Epithelial cell of esophagus (primary cell): ENCODE results near the gene CNTD1.
"Not testable (repeated sequence)": the region's sequence is repeated elsewhere in the genome, so short reads cannot be mapped to it uniquely, and the experiment has no call there.

Experiments
- DNase-seq: peaks from one replicate; pipeline ENCODE4 v3.0.0; 2010; ENCODE audit warnings: low read depth
- H3K4me3 ChIP-seq: 2 replicates; pipeline ENCODE4 v1.5.1; 2011; ENCODE audit warnings: mild to moderate bottlenecking, low read length, control low read depth
- TF ChIP-seq, protein P1 (sequence below): IDR thresholded peaks from 2 replicates; pipeline ENCODE4 v1.5.1; 2011; ENCODE audit warnings: low read depth, mild to moderate bottlenecking, low read length, control low read depth, inconsistent platforms; ENCODE audit not compliant: insufficient read depth; ENCODE audit errors: missing control alignments

CNTD1 gene

DNA sequence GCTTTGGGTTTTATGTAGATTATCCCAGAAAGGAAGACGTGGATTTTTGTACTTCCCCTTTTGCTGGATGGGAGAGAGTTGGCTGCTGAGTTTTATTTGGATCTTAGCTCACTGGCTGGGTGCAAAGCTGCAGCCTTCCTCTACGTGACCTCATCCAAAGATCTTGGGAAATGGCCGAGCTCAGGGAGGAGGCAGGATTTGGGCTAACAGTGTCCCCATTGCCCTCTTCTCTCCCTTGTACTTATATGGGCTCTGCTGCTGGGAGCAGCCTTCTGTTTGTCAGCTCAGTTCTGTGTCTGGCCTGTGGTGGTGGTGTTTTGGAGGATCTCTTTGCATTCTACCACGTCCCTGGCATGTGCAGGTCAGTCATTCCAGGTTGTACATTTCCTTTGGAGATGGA lies 54.3 kb downstream of the CNTD1 start:
- no peak for DNase-seq
- no peak overlapping the region for H3K4me3 ChIP-seq
- TF ChIP-seq, protein P1, sequence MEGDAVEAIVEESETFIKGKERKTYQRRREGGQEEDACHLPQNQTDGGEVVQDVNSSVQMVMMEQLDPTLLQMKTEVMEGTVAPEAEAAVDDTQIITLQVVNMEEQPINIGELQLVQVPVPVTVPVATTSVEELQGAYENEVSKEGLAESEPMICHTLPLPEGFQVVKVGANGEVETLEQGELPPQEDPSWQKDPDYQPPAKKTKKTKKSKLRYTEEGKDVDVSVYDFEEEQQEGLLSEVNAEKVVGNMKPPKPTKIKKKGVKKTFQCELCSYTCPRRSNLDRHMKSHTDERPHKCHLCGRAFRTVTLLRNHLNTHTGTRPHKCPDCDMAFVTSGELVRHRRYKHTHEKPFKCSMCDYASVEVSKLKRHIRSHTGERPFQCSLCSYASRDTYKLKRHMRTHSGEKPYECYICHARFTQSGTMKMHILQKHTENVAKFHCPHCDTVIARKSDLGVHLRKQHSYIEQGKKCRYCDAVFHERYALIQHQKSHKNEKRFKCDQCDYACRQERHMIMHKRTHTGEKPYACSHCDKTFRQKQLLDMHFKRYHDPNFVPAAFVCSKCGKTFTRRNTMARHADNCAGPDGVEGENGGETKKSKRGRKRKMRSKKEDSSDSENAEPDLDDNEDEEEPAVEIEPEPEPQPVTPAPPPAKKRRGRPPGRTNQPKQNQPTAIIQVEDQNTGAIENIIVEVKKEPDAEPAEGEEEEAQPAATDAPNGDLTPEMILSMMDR, result no peak

DNA sequence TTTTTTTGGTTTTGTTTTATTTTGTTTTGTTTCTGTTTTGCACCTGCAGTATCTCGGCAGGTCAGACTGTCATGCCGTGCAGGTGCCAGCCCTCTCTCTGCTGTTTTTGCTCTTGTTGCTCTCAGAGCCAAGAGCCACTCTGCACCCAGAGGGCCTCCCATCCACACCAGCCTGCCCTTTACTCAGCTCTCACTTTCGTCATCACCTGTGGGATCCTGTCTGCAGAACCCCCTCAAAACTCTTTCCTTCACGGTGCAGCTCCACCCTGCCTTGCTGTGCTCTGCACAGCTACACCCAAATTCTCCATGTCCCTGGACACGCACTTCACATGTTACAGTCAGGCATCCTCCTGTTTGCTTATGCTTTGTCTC lies 54.9 kb downstream of the CNTD1 start:
- no peak overlapping the region for H3K4me3 ChIP-seq
- TF ChIP-seq, protein P1, result no peak
- DNase-seq, result no peak

DNA sequence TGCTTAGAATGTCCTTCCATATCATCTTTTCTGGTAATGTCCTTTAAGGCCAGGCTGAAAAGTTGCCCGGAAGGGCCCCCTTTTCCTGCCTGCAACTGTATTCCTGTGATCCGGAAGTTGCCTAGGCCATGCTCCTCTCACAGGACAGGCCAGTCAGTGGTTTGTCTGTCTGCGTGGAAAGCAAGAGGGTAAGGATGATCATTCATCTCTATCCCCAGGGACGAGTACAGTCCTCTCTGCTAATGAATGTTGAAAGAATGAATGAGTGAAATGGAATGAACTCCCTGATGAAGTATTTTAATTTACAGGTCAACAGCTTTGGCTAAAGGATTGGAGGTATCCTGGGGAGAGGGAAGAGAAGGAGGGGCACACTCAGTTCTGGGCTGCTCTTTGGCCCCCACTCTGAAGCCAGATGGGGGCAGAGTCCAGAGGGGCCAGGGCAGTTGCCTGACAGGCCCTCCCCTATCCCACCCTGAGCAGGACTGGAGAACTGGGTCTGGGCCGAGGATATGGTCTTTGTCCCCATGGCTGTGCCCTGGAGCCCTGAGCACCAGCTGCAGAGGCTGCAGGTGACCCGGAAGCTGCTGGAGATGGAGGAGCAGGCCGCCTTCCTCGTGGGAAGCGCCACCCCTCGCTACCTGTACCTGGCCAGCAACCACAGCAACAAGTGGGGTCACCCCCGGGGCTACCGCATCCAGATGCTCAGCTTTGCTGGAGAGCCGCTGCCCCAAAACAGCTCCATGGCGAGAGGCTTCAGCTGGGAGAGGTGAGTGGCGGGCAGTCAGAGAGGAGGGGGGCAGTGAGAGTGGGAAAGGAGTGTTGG lies 55.5 kb downstream of the CNTD1 start:
- DNase-seq, result no peak
- H3K4me3 ChIP-seq, result no peak overlapping the region
- TF ChIP-seq, protein P1, result no peak

DNA sequence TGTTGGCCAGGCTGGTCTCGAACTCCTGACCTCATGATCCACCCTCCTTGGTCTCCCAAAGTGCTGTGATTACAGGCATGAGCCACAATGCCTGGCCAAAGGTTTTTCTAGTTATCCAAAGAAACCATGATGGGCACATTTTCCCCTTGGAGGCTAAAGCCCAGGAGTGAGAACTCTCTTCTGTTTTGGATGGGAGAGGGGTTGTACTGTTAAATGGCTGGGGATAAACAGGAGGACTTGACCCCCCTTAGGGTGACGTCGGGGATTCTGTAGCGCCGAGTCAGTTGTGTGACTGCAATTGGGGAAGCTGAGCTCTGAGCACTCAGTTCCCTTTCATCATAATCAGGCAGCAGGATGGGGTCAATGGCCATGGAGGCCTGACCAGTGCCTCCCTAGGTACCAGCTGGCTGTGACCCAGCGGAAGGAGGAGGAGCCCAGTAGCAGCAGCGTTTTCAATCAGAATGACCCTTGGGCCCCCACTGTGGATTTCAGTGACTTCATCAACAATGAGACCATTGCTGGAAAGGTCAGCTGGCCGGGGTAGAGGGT lies 56.5 kb downstream of the CNTD1 start:
- no peak overlapping the region for H3K4me3 ChIP-seq
- TF ChIP-seq, protein P1, result no peak
- DNase-seq, result no peak

DNA sequence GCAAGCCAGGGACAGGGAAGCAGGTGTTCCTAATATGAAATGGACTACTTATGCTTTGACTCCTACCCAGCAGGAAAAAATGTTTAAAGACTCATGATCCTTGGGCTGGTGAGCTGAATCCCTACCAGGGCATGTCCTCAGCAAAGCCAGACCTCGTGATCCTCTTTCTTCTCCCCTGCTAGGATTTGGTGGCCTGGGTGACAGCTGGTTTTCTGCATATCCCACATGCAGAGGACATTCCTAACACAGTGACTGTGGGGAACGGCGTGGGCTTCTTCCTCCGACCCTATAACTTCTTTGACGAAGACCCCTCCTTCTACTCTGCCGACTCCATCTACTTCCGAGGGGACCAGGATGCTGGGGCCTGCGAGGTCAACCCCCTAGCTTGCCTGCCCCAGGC lies 57.4 kb downstream of the CNTD1 start:
- DNase-seq, H3K4me3 ChIP-seq: not testable (repeated sequence)

DNA sequence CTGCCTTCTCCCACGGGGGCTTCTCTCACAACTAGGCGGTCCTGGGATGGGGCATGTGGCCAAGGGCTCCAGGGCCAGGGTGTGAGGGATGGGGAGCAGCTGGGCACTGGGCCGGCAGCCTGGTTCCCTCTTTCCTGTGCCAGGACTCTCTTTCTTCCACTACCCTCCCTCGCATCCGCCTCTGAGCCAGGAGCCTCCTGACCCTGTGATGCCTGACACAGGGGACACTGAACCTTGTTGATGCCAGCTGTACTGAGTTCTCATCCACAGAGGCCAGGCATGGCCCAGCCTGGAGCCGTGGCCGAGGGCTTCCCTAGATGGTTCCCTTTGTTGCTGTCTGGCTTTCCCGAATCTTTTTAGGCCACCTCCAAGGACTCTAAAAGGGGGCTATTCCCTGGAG lies 57.9 kb downstream of the CNTD1 start:
- not testable (repeated sequence) for DNase-seq, H3K4me3 ChIP-seq

DNA sequence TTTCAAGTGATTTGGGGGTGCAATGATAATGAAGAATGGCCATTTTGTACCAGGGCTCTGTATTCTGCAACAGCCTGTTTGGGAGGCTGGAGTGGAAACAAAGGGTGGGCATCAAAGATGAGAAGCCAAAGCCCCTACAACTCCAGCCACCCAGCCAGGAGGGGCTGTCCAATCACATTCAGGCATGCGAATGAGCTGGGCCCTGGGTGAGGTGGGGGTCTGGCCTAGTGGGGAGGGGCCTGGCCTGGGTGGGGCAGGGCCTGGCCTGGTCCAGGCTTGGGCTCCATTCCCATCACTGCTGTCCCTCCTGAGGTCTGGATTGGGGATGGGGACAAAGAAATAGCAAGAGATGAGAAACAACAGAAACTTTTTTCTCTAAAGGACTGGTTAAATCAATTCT lies 58.7 kb downstream of the CNTD1 start:
- no peak overlapping the region for H3K4me3 ChIP-seq
- TF ChIP-seq, protein P1, result no peak
- no peak for DNase-seq
